Measurements from ENCODE around the gene FOXD2.

Gene FOXD2

GRCh38 chr1:47437447-47438164, at the start of gene FOXD2:
Gene FOXD2 (plus strand): TSS chr1:47438044. CDS start chr1:47438136, 92 bp downstream.
- peak; percentile 72 to 95 for DNase-seq (ENCODE audit: extremely low read depth in 1 of 2, low read depth in 1 of 2)

GRCh38 chr1:47388891-47389238, 49.0 kb upstream of the FOXD2 start:
- peak in 1 of 2 donors; percentile 6 for DNase-seq (ENCODE audit: extremely low read depth in 1 of 2, low read depth in 1 of 2)

- no peak for DNase-seq (ENCODE audit: extremely low read depth in 1 of 2, low read depth in 1 of 2)
Observed at GRCh38 chr1:47389731-47390130, 48.1 kb upstream of the FOXD2 start.

GRCh38 chr1:47390843-47391242, 47.0 kb upstream of the FOXD2 start:
- no peak for DNase-seq (ENCODE audit: extremely low read depth in 1 of 2, low read depth in 1 of 2)

GRCh38 chr1:47393141-47393540, 44.7 kb upstream of the FOXD2 start:
- no peak for DNase-seq (ENCODE audit: extremely low read depth in 1 of 2, low read depth in 1 of 2)

GRCh38 chr1:47395433-47395832, 42.4 kb upstream of the FOXD2 start:
- no peak for DNase-seq (ENCODE audit: extremely low read depth in 1 of 2, low read depth in 1 of 2)

GRCh38 chr1:47396671-47397196, 41.1 kb upstream of the FOXD2 start:
- DNase-seq (ENCODE audit: extremely low read depth in 1 of 2, low read depth in 1 of 2): no peak

GRCh38 chr1:47399138-47399845, 38.6 kb upstream of the FOXD2 start:
- DNase-seq (ENCODE audit: extremely low read depth in 1 of 2, low read depth in 1 of 2): no peak

- DNase-seq (ENCODE audit: extremely low read depth in 1 of 2, low read depth in 1 of 2): no peak
Observed at GRCh38 chr1:47399846-47400155, 38.0 kb upstream of the FOXD2 start.

GRCh38 chr1:47401761-47402160, 36.1 kb upstream of the FOXD2 start:
- DNase-seq (ENCODE audit: extremely low read depth in 1 of 2, low read depth in 1 of 2): no peak

- DNase-seq (ENCODE audit: extremely low read depth in 1 of 2, low read depth in 1 of 2): no peak
Observed at GRCh38 chr1:47402591-47402990, 35.3 kb upstream of the FOXD2 start.

GRCh38 chr1:47403321-47403910, 34.4 kb upstream of the FOXD2 start:
- DNase-seq (ENCODE audit: extremely low read depth in 1 of 2, low read depth in 1 of 2): no peak

GRCh38 chr1:47405697-47406096, 32.1 kb upstream of the FOXD2 start:
- DNase-seq (ENCODE audit: extremely low read depth in 1 of 2, low read depth in 1 of 2): no peak

- no peak for DNase-seq (ENCODE audit: extremely low read depth in 1 of 2, low read depth in 1 of 2)
Observed at GRCh38 chr1:47406966-47407365, 30.9 kb upstream of the FOXD2 start.

GRCh38 chr1:47407481-47407880, 30.4 kb upstream of the FOXD2 start:
- DNase-seq (ENCODE audit: extremely low read depth in 1 of 2, low read depth in 1 of 2): no peak

- no peak for DNase-seq (ENCODE audit: extremely low read depth in 1 of 2, low read depth in 1 of 2)
Observed at GRCh38 chr1:47409311-47410067, 28.4 kb upstream of the FOXD2 start.

- no peak for DNase-seq (ENCODE audit: extremely low read depth in 1 of 2, low read depth in 1 of 2)
Observed at GRCh38 chr1:47410068-47410455, 27.8 kb upstream of the FOXD2 start.

- no peak for DNase-seq (ENCODE audit: extremely low read depth in 1 of 2, low read depth in 1 of 2)
Observed at GRCh38 chr1:47411436-47411835, 26.4 kb upstream of the FOXD2 start.

GRCh38 chr1:47412437-47412836, 25.4 kb upstream of the FOXD2 start:
- DNase-seq (ENCODE audit: extremely low read depth in 1 of 2, low read depth in 1 of 2): no peak

GRCh38 chr1:47415728-47416318, 22.0 kb upstream of the FOXD2 start, which contains the start of gene FOXE3:
Gene FOXE3 (plus strand): TSS chr1:47416285. CDS start chr1:47416316, 31 bp downstream.
- no peak for DNase-seq (ENCODE audit: extremely low read depth in 1 of 2, low read depth in 1 of 2)
